Measurements from ENCODE around the gene C16orf74. TPM values are rescaled to one million over a fixed set of nuclear protein-coding genes. Genes with fewer than 3 reads are reported as not detected.

Gene C16orf74
- total RNA-seq, 1 experiment from 2014 or later: 68.5 TPM

GRCh38 chr16:85759631-85760419, 8.9 kb upstream of the C16orf74 start:
- POLR2A ChIA-PET: interaction anchor here (0.6 kb wide), 1 partner anchor 29 kb away, joined by 3 read pairs; no protein-coding TSS in a partner anchor
- no peak overlapping the region for H3K4me3 Mint-ChIP-seq (ENCODE audit: unreplicated experiment)
- H3K9me3 Mint-ChIP-seq (ENCODE audit: unreplicated experiment): no peaks in the 10 kb centered on the region

DNA sequence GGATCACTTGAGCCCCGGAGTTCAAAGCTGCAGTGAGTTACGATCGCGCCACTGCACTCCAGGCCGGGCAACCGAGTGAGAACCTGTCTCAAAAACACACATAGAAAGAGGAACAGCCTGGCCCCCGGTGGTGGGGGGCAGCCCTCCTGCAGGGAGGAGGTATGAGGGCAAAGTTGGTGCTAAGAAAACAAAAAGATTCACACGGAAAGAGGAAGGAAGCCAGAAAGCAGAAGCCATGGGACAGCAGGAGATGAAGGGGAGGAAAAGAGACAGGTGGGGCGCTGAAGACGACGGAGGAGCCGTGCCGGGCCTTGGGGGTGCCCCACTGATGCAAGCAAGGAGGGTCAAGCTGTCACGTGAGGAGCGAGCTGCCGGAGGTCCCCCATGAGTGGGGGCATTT, 8.2 kb upstream of the C16orf74 start:
- no TSS peak for BruUV-seq (replicated peaks)
- Mint-ChIP-seq H3K9me3 (ENCODE audit: unreplicated experiment) (no peaks in the 10 kb centered on the region), H3K4me3 (ENCODE audit: unreplicated experiment) (no peak overlapping the region), H3K27me3 (ENCODE audit: insufficient read depth, unreplicated experiment) (no peaks in the 10 kb centered on the region), H3K36me3 (ENCODE audit: insufficient read depth, unreplicated experiment) (no peaks in the 10 kb centered on the region), H3K4me1 (ENCODE audit: insufficient read depth, unreplicated experiment) (peaks cover 7% of the 10 kb centered on the region), H3K27ac (ENCODE audit: low read depth, unreplicated experiment) (no peak overlapping the region)
- DNase-seq (ENCODE audit: unreplicated experiment): no peak
- intact Hi-C loops (cut with micrococcal nuclease): no loop called here
- ChIA-PET CTCF (interaction anchor here (0.6 to 1.8 kb wide), 3 partner anchors 19 to 417 kb away, joined by 3 to 7 read pairs (median 3); no protein-coding TSS in a partner anchor), POLR2A (interaction anchor here (0.6 to 0.8 kb wide), 2 partner anchors 12 to 41 kb away, joined by 3 read pairs; no protein-coding TSS in a partner anchor)
- TF ChIP-seq CTCF (IDR thresholded peaks at IDR 0.05; ENCODE audit: unreplicated experiment): no peak

More at GRCh38 chr16:85759631-85760419, 8.9 kb upstream of the C16orf74 start:
- BruUV-seq (replicated peaks): no TSS peak
- Mint-ChIP-seq H3K4me1 (ENCODE audit: insufficient read depth, unreplicated experiment) (peaks cover 7% of the 10 kb centered on the region), H3K27me3 (ENCODE audit: insufficient read depth, unreplicated experiment) (no peaks in the 10 kb centered on the region), H3K27ac (ENCODE audit: low read depth, unreplicated experiment) (no peak overlapping the region), H3K36me3 (ENCODE audit: insufficient read depth, unreplicated experiment) (no peaks in the 10 kb centered on the region)
- peak; percentile 49 for DNase-seq (ENCODE audit: unreplicated experiment)
- intact Hi-C loops (cut with micrococcal nuclease): no loop called here
- peak; percentile 36 for TF ChIP-seq CTCF (IDR thresholded peaks at IDR 0.05; ENCODE audit: unreplicated experiment)
- CTCF ChIA-PET: interaction anchor here (0.6 to 1.8 kb wide), 9 partner anchors 13 to 417 kb away, joined by 3 to 7 read pairs (median 3); no protein-coding TSS in a partner anchor

GRCh38 chr16:85757341-85757822, 6.5 kb upstream of the C16orf74 start:
- CTCF ChIA-PET: no interaction called here
- no peak overlapping the region for H3K4me3 Mint-ChIP-seq (ENCODE audit: unreplicated experiment)
- no TSS peak for BruUV-seq (replicated peaks)
- peaks cover 17% of the 10 kb centered on the region for H3K4me1 Mint-ChIP-seq (ENCODE audit: insufficient read depth, unreplicated experiment)
- peaks cover 8% of the 10 kb centered on the region for H3K36me3 Mint-ChIP-seq (ENCODE audit: insufficient read depth, unreplicated experiment)
- POLR2A ChIA-PET: interaction anchor here (1.6 kb wide), 1 partner anchor 10 kb away, joined by 3 read pairs; no protein-coding TSS in a partner anchor
- peak overlapping the region; percentile 54 for H3K27ac Mint-ChIP-seq (ENCODE audit: low read depth, unreplicated experiment)
- peak; percentile 49 for DNase-seq (ENCODE audit: unreplicated experiment)
- H3K27me3 Mint-ChIP-seq (ENCODE audit: insufficient read depth, unreplicated experiment): no peaks in the 10 kb centered on the region
- intact Hi-C loops (cut with micrococcal nuclease): no loop called here
- TF ChIP-seq CTCF (IDR thresholded peaks at IDR 0.05; ENCODE audit: unreplicated experiment): no peak
- no peaks in the 10 kb centered on the region for H3K9me3 Mint-ChIP-seq (ENCODE audit: unreplicated experiment)
